LNCAP (cell line): ENCODE data around the gene DSG3.

Experiments
- CTCF ChIP-seq: fragments of 450-650 bp; IDR thresholded peaks from 2 replicates; pipeline ENCODE4 v1.5.1; 2017; ENCODE audit warnings: mild to moderate bottlenecking

Gene DSG3

GRCh38 chr18:31450409-31450808 lies 2.9 kb downstream of the DSG3 start:
- no peak for TF ChIP-seq CTCF

DNA sequence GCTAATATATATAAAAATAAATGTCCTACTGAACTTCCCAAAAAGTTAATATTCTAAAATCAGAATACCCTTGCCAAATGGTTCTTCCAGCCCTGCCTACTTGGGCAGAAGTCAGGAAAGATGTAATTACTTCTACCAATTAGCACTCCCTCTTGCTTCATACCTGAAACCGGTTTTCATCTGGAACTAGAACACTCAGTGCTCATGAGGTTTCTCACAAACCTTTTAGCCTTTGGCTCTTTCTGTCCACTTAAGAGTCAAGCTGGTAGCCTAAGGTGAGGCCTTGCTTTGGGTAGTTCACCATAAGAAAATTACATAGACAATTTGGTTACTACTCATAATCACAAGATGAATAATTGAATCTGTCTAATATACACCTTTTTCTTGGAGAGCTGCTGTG lies 4.1 kb downstream of the DSG3 start:
- no peak for TF ChIP-seq CTCF

DNA sequence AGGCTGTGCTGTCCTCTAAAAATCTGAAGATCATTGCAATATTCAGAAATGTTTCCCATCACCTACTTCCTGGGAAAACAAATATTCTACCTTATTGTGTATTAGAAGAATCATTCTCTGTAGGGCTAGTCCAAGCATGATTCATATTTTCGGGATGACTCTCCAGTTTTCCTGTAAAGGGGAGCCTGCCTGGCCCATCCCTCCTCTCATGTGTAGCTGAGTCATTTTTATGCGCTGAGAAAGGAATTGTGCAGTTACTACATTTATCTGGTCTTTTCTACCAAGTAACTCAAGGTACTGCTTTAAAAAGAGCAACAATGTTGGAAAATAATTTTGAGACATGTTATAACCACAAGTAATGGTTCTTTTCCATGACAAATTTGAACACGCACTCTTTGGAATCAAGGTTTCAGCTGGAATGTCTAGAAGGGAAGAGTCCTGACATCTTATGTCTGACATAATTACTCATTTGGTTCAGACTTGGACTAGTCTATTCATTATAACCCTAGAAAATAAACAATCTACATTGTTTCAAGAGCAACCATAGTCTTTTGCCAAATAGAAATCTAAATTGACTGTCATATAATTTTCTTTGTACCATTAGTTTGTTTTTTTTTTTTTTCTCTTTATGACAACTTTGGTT lies 6.6 kb downstream of the DSG3 start:
- TF ChIP-seq CTCF: no peak

DNA sequence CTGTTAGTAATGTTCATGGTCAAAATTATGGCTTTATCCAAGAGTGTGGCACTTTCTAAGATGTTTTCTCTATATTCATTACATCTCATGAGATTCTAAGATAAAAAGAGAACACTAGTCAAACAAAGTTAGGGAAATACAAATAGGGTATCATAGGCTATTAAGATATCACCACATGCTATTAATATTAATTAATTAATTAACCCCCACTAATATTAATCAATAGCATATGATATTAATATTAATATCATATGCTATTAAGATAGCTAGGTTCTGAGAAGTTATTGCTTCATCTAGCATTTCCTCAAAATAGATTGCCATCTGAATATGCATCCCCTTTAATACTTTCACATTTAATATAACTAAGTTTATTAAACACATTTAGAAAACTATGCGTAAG lies 22.1 kb downstream of the DSG3 start:
- no peak for TF ChIP-seq CTCF

DNA sequence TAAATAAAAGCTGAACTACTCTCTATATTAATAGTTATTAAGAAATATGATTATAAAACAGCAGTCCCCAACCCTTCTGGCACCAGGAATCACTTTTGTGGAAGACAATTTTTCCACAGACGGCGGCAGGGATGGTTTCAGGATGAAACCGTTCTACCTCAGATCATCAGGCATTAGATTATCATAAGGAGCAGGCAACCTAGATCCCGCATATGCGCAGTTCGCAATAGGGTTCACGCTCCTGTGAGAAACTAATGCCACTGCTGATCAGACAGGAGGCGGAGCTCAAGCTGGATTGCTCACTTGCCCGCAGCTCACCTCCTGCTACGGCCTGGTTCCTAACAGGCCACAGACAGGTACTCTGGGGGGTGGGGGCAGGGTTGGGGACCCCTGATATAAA lies 31.1 kb downstream of the DSG3 start:
- no peak for TF ChIP-seq CTCF

- no peak for TF ChIP-seq CTCF
Measured at GRCh38 chr18:31482051-31482450, 34.5 kb downstream of the DSG3 start.

DNA sequence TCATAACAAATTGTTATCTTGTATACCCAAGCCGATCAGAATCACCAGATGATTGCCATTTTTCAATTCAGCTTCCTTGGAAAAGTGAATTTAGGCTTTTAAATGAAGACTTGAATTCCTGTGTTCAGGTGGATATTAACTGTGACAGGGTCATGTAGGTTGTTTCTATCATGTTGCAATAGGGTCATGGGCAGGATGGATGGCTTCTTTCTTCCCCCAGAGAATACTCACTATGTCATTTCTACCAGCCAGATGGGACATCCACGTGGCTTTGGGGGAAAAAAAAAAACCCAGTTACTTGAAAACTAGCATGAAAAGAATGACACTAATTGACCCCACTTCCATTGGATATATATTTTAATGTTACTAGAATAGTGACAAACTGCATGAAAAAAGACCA lies 35.9 kb downstream of the DSG3 start:
- TF ChIP-seq CTCF: no peak

DNA sequence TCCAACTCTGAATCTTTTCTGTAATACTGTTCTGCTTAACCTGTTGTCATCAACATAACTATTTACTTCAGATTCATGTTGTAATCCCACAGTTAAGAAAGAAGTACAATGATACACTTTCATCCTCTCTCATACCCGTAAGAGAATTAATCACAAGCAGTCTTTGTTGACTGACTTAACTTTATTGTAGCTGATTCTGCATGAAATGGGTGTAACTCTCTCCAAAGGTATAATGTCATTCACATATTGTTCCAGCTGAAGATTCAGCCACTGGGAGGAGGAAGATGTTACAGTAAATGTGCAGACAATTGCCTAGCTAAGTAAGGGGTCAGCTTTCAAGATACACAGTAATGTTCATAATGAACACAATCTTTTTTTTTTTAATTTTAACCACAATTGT lies 36.9 kb downstream of the DSG3 start:
- TF ChIP-seq CTCF: no peak
